Retina (tissue), 1 donor: ENCODE data around the gene IFIT1.
"Not testable (repeated sequence)": the region's sequence is repeated elsewhere in the genome, so short reads cannot be mapped to it uniquely, and the experiment has no call there.

Experiments used
- DNase-seq: peaks from one replicate; pipeline ENCODE4 v3.0.0-alpha.2; 2016

Gene IFIT1

GRCh38 chr10:89403043-89403442, 10.6 kb downstream of the IFIT1 start:
- DNase-seq: no peak

- no peak for DNase-seq
These were observed 12.0 kb downstream of the IFIT1 start for GRCh38 chr10:89404104-89405047.

GRCh38 chr10:89406178-89406577, 13.8 kb downstream of the IFIT1 start:
- not testable (repeated sequence) for DNase-seq

- not testable (repeated sequence) for DNase-seq
These were observed 15.4 kb downstream of the IFIT1 start for GRCh38 chr10:89407792-89408191.

GRCh38 chr10:89409282-89409681, 16.9 kb downstream of the IFIT1 start:
- not testable (repeated sequence) for DNase-seq

GRCh38 chr10:89410551-89410950, 18.1 kb downstream of the IFIT1 start:
- DNase-seq: not testable (repeated sequence)

GRCh38 chr10:89411135-89411534, 18.7 kb downstream of the IFIT1 start:
- DNase-seq: not testable (repeated sequence)

- not testable (repeated sequence) for DNase-seq
These were observed 19.9 kb downstream of the IFIT1 start for GRCh38 chr10:89412276-89412675.

- DNase-seq: no peak
These were observed 21.0 kb downstream of the IFIT1 start for GRCh38 chr10:89413398-89413912.

- DNase-seq: peak; percentile 98
These were observed 21.9 kb downstream of the IFIT1 start, which contains the start of gene IFIT5 for GRCh38 chr10:89414146-89414878. Gene IFIT5, plus strand, starts transcription at chr10:89414568. Its CDS starts 231 bp downstream, at chr10:89414799.

- DNase-seq: no peak
These were observed 22.7 kb downstream of the IFIT1 start for GRCh38 chr10:89414879-89415821.

- DNase-seq: no peak
These were observed 24.0 kb downstream of the IFIT1 start for GRCh38 chr10:89416465-89416864.

- no peak for DNase-seq
These were observed 27.1 kb downstream of the IFIT1 start for GRCh38 chr10:89419548-89419947.

- DNase-seq: no peak
These were observed 28.6 kb downstream of the IFIT1 start for GRCh38 chr10:89421018-89421476.

GRCh38 chr10:89425000-89425399, 32.6 kb downstream of the IFIT1 start:
- no peak for DNase-seq

GRCh38 chr10:89426230-89426868, 33.9 kb downstream of the IFIT1 start:
- peak; percentile 56 for DNase-seq

- DNase-seq: no peak
These were observed 35.2 kb downstream of the IFIT1 start for GRCh38 chr10:89427629-89428028.

GRCh38 chr10:89428877-89429276, 36.5 kb downstream of the IFIT1 start:
- DNase-seq: no peak

GRCh38 chr10:89431977-89432376, 39.6 kb downstream of the IFIT1 start:
- DNase-seq: no peak

GRCh38 chr10:89438525-89438924, 46.1 kb downstream of the IFIT1 start:
- DNase-seq: no peak

- no peak for DNase-seq
These were observed 48.0 kb downstream of the IFIT1 start for GRCh38 chr10:89440226-89441009.
